ENCODE results near the gene TSPAN18.

The TSPAN18 gene

DNA sequence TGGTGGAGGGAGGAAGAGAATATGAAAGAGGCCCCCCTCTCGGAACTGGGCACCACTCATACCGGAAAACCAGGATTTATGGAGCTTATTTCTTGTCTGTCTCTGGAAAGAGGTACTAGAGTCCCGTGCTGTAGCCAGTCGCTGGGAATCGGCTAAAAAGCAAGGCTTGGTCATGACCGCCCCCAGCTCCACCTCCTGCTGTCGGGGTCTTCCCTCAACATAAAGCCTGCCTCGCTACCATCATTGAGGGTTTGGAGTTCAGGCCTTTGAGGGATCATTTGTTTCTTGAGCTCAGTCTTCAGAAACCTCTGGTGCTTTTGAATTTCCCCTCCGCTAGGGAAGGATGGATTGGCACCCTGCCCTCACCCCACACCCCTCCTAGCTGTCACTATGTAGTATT lies 97.1 kb downstream of the TSPAN18 start:
- no peak for DNase-seq (ENCODE audit: low spot score)

DNA sequence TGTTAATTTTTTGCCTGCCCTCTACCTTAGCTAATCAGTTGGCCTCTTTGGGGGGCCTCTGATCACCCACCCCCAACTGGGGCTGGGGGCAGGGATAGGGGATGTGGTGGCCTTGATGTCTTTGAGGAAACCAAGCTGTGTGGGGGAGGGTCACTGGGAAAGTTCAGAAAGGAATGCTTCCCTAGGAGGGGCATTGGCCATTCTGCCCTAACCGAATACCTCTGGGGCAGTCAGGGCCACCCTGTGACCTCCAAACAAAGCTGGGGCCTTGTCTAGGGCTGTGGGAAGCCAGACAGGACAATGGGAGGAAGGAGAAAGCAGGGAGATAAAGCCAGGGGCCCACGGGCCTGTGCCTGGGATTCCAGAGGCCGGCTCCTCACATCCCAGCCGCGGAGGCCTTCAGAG lies 97.5 kb downstream of the TSPAN18 start:
- DNase-seq (ENCODE audit: low spot score) = no peak

DNA sequence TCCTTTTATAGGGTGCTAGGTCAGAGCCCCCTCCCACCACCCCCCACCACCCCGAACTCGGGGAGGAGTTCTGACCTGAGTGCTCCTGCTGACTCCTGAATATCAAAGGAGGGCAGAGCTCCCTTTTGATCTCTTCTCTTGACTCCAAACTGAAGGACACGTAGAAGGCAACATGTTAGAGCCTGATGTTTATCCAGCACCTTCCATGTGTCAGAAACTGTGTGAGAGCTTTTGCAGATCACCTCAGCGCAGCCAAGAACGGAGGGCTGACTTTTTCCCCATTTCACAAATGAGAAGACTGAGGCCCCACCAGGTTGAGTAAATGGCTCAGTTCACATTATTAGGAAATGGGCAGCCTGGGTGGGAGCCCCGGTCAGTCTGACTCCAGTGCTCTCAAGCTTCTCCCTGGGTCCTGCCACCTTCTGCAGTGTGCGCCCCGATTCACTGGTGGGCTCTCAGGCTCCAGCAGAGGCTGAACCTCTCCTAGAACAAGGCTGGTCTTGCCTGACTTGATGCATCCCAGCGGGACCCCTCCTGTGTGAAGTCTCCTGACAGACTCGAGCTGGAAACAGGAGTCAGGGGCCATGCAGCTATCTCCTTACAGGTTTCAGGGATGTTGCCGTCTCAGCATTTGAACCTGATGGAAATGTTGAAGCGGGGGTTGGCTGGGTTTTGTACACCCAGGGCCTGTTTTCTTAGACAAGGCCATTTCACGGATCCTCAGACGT lies 98.5 kb downstream of the TSPAN18 start:
- DNase-seq (ENCODE audit: low spot score) = no peak

DNA sequence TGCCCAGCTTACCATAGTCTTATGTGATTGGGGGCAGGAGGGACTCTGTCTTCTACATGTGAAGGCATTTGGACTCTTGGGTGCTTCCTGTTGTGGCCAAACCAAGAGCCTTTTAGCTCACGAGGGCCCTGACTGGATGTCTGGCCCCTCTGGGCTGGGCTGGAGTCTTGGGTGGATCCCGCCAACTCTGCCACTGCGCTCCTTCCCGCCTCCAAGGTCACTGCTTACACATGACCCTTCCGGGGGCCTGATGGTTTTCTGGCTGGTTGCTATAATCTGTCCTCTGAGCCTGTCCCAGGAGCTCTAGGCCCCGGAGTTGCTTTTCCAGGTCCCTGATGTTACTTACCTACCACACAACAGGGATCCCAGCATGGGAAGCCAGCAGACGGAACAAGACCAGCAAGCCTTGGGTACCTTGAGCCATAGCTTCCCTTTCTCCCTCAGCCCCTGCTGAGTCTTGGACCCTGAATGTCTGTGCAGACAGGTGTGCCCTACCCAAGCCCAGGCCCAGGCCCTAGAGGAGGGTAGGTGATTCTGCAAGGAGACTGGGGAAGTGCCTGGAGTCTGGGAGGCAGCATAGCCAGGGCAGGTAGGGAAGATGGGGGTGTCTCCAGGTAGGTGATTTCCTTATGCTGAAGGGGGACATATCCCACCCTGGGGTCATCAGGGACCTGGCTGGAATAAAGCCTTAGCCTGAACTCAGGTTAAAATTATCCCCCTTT lies 100.3 kb downstream of the TSPAN18 start:
- no peak for DNase-seq (ENCODE audit: low spot score)

DNA sequence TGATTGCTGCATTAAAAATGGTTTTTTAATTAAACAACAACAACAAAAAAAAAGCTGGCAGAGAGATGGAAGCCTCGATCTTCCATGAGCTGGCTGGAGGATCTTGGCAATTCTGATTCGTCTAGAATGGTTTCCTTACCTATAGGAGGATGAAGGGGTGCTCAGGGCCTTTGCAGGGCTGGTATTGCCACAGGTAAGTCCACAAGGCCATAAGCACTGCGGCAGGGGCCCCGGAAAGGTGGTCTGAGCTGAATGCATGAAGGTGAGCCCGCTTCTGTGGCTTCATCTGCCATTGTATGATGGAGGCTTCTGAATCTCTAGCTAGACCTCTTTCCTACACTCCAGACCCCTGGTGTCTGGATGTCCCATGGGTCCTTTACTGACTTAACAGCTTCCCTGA lies 101.5 kb downstream of the TSPAN18 start:
- no peak for DNase-seq (ENCODE audit: low spot score)

DNA sequence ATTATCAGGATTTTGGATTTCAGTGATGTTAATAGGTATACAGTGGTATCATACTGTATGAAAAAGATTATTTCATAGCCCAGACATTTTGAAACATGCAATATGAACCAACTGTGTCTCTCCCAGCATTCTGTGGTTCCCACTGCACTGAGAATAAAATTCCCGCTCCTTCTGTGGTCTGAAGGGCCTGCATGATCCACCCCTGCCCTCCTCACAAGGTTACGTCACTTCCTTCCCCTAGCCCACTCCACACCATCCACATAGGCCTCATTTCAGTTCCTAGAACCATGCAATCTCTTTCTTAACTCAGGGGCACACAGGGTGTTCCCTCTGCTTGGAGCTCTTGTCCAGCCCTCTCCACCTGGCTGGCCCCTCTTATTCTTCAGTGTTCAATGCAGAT lies 103.1 kb downstream of the TSPAN18 start:
- no peak for DNase-seq (ENCODE audit: low spot score)

DNA sequence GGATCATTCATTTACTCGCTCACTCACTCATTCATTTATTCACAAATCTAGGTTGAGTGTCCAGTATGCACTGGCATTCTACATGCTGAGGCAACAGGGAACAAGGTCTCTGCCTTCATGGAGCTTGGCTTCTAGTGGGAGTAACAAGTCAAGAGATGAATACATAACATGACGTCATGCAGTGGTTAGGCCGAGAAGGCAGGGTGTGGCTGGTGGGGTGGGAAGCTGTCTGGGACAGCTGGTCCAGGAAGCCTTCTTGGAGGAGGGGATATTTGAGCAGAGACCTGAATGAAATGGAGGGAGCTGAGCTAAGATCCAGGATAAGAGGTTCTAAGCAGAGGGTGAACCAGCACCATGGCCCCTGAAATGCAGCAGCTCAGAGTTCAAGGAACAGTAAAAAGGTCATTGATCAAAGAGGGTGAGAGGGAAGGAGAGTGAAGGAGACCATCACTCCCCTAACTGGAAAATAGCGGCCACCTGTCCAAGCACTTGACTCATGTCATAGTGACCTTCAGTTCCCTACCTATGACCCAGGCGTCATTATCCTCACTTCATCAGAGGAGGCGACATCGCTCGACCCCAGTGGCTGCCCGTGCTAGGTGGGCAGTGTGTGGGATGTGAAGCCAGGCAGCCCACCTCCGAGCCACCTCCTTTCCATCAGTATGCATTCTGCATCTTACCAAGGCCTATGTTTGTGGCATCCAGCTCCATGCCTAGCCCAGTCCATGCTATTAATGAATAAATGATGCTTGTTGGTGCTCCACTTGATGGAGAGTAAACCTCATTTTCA lies 105.0 kb downstream of the TSPAN18 start:
- no peak for DNase-seq (ENCODE audit: low spot score)

DNA sequence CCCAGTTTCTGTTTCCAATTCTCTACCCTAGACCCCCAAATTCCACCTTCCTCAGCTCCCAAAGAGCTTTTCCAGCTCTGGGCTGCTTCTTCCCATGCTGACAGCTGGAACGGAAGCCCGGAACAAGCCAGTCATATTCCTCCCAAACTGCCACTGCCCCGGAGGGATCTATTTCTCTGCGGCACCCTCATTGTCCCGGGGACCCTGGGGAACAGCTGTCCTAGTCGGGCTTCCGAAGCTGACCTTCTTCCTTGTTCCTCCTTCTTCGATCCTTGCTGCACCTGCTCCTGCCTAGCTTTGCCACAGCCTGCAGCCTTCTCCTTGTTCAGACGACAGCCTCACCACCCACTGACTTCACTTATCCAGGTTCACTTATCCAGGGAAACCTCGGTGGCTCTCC lies 105.7 kb downstream of the TSPAN18 start:
- no peak for DNase-seq (ENCODE audit: low spot score)

DNA sequence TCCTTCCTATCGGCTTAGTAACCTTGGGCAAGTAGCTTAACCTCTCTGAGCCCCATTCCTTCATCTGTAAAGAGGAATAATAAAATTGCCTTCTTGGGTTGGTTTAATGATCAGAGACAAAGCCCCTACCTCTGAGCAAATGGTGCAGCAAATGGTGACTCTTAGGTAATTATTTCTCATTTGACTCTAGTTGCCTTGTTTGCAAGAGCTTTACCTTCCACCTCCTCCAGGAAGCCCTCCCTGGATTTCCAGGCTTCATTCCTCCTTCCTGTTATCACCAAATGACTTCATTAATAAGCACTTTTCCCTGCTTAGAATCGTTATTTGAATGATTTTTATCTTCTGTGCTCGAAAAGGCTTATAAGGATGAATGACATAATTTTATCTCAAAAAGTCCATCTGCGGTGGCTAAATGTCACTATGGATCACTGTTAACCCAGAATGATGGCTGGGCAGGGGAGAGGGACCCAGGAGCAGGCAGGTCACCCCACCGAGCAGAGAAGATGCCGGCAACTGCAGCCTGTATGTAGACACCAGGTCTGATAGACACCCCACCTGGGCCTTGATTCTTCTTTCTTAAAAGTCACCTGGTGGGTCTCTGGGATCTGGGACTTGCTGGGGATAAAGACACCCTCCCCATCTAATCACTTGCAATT lies 106.6 kb downstream of the TSPAN18 start:
- DNase-seq (ENCODE audit: low spot score) = no peak

DNA sequence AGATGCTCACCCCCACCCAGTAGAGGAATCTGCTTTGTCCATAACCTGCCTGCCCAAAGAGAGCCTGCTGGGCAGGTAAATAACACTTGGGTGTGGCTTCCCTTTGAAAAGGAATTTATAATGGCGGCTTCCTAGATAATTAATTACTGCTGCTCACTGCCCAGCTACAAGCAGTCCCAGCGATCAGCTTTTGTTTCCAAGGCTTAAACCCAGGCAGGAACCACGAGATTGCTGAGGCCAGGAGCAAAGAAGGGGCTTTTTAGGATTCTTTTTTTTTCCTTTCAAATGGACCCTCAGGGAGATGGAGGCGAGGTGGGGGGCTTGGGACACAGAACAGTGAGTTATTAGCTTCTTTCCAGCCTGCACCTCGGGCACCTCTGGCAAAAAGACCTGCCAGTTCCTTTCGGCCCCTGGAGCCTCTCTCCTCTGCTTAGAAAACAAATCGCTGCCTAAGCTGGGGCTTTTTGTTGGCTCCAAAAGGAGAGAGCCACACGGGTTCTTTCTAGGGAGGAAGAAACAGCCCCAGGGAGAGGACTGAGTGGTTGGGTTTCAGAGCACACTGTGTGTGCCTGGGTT lies 107.2 kb downstream of the TSPAN18 start:
- no peak for DNase-seq (ENCODE audit: low spot score)

DNA sequence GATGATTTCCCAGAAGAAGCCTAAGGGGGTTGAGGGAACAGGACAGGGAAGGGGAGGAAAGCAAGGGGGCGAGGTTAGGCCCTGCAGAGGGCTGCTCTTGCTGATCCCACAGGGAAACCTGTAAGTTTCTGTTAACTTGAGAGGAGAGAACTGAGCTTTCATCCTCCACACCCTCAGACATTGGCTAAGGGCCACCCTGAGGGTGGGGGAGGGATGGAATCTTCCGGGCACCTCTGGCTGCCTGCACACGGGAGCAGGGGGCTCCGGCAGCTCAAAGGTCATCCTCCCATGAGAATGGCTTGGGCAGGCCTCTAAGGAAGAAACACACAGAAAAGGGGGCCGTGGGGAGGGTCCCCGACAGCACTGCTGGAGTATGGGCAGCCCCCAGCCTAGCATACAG lies 108.1 kb downstream of the TSPAN18 start:
- no peak for DNase-seq (ENCODE audit: low spot score)

DNA sequence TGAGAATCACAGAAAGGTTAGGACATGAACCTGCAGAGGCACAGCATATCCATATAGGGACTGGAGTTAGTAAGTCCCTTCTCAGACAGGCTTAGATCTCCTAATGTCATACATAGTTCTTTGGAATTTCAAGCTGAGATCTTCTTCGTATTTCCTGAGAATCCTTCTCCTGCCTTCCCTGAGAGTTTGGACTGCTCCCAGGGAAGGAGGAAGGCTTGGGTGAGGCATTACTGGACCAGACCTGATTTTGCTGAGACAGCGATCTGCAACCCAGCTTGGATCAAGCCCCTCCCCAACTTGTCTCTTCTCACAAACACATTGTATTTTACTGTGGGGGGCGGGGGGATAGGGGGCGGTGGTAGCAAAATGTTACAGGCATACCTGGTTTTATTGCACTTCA lies 108.5 kb downstream of the TSPAN18 start:
- no peak for DNase-seq (ENCODE audit: low spot score)

DNA sequence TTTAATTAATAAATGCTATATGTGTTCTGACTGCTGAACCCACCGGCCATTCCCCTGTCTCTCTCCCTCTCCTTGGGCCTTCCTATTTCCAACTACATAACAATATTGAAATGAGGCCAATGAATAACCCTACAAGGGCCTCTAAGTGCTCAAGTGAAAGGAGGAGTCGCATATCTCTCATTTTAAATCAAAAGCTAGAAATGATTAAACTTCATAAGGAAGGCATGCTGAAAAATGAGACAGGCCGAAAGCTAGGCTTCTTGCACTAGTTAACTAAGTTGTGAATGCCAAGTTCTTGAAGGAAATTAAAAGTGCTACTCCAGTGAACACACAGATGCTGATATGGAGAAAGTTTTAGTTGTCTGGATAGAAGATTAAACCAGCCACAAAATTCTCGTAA lies 109.2 kb downstream of the TSPAN18 start:
- DNase-seq (ENCODE audit: low spot score) = peak; percentile 68

DNA sequence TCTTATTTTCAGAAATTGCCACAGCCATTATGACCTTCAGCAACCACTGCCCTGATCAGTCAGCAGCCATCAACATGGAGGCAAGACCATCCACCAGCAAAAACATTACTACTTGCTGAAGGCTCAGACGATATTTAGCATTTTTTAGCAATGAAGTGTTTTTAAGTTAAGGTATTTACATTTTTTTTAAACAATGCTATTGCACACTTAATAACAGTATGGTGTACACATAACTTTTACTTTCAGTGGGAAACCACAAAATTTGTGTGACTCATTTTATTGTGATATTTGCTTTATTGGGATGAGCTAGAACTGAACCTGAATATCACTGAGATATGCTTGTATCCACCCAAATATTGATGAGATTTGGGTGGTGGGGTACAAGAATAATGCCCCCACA lies 110.9 kb downstream of the TSPAN18 start:
- DNase-seq (ENCODE audit: low spot score) = no peak

DNA sequence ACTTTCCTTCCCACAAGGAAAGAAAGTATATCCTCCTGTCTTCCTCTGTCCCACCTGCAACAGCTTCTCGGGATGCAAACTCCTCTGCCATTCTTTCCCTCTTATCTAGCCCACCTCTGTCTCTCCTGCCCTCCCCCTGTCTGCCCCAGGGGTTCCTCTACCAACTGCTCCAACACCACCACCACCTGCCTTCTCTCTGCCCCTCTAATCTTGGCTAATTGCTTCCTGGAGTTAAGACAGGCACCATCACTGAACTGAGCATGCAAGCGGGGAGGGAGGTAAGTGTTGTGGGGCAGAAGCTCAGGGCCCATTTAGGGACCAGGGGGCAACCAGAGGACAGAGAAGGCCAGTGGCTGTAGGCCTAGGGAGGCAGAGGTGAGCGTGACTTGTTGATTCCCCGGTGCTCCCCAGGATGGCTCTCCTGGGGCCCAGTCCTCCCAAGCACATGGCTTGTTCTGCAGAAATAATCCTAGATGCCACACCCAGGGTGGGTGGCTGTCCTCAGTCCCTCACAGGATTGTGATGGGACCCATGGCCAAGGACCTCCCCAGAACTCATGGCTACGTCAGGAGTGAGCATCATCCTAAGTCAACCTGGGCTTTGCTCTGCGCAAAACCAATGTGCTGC lies 112.8 kb downstream of the TSPAN18 start:
- no peak for DNase-seq (ENCODE audit: low spot score)

DNA sequence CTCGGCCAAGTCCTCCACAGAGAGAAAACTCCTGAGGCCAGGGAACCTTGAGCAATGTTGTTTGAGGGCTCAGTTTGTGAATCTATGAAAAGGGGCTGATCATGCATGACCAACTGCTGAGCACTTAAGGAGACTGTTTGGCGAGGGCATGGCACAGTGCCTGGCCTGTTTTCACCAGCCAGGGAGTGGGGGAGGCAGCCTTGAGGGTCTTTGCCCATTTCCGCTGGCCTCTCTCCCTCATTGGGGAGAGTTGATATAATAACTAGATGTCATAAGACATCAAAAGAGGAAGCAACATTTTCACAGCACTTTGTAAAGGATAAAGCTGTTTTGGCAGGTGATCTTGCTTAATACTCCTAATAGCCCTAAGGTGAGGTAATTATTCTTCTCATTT lies 113.3 kb downstream of the TSPAN18 start:
- DNase-seq (ENCODE audit: low spot score) = peak; percentile 25

DNA sequence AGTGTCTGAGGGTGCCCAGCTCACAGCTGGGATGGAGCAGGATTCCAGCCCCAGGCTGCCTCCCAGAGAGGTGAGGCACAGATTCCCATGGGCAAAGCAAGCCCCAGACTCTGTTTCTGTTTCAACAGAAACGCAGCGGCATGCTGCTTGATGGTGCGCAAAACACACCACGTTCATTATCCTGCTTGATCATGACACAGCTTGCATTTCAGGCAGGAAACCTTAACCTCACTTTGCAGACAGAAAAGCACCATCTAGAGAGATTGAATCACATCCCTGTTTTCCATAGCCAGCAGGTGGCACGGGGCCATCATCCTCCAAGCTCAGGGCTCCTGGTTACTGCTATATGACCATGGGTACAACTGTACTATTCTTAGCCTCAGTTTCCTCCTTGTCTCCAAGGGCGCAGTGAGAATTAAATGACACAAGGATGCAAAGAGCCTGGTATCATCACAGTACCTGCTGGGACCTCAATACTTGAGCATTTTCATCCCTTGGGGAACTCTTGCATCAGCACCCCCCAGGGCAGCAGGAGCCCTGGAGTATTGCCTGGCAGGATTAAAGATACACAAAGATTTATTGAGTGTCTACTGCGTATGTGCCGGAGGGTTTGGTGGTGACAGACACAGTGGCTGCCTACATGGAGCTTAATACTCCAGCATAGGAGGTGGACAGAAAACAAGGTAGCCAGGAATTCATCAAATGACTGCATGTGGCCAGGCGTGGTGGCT lies 113.9 kb downstream of the TSPAN18 start:
- peak; percentile 68 for DNase-seq (ENCODE audit: low spot score)

DNA sequence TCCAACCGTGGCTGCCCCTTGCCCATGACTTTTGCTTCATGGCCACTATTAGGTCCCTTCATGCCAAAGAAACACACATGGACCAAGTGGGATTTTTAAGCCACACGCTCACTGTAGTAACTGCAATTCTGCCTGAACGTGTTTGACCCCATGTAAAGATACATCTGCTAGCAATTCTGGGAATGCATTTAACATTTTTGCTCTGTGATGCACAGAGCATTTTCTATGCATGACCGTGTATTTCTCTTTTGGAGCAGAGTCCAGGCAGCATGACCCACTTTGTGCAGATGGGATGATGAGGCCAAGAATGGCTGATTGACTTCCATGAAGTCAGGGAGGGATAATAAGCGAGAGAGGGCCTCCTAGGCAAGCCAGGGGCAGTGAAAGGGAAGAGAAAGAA lies 115.5 kb downstream of the TSPAN18 start:
- peak; percentile 95 for DNase-seq (ENCODE audit: low spot score)

DNA sequence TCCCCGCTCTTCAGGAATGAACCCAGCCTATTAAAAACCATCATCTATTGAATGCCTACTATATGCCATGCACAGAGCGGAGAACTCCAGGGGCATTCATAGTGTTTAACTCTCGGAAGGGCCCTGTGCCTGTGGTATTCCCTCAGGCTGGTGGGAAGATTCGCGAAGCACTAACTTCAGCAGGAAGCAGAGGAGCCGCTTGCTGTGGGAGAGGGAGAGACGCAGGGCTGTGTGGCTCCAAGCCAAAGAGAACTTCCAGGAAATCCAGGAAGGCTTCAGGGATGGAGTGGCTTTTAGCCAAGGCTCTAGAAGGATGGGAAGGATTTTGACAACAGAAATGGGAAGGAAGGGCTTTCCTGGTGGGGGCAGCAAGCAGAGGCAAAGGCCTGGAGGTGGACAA lies 120.1 kb downstream of the TSPAN18 start:
- no peak for DNase-seq (ENCODE audit: low spot score)

DNA sequence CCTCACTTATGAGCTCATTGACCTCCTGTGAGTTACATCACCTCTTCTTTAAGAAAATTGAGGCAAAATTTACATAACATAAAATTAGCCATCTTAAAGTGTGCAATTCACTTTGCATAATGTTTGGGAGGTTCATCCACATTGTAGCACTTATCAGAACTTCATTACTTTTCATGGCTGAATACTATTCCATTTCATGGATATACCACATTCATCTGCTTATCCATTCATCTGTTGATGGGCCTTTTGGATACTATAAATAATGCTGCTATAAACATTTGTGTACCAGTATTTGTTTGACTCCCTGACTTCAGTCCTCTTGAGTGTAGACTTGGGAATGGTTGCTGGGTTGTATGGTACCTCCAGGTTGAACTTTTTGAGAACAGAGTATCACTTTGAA lies 120.6 kb downstream of the TSPAN18 start:
- no peak for DNase-seq (ENCODE audit: low spot score)
